Ovary (tissue), 9 donors: ENCODE measurements around the gene GRK5. TPM values are rescaled to one million over a fixed set of nuclear protein-coding genes. Genes with fewer than 3 reads are reported as not detected.
A peak's percentile ranks its signal among the peaks of the same experiment; 100 is the strongest.

ENCODE experiments used
- DNase-seq, 5 donors: peaks; one replicate each; pipeline ENCODE4 v3.0.0-alpha.2; 2019 to 2020
- H3K27ac ChIP-seq, 2 donors: fragments of 200-600 bp; one replicate each; pipeline versions ENCODE4 v1.5.1 to v1.8.0; 2019 to 2022
- H3K27me3 ChIP-seq: fragments of 200-600 bp; one replicate; pipeline ENCODE4 v1.8.0; 2022
- H3K36me3 ChIP-seq: fragments of 200-600 bp; sonication (generic); one replicate; pipeline ENCODE4 v1.5.1; 2019
- H3K4me1 ChIP-seq: one replicate; pipeline ENCODE4 v1.8.1; 2013; ENCODE audit warnings: mild to moderate bottlenecking, moderate library complexity; ENCODE audit not compliant: insufficient read depth
- H3K4me3 ChIP-seq: fragments of 200-600 bp; sonication (generic); one replicate; pipeline ENCODE4 v1.5.1; 2017
- H3K9me3 ChIP-seq, 2 donors: fragments of 200-600 bp in 1 of 2; sonication (generic) in 1 of 2; one replicate each; pipeline versions ENCODE4 v1.5.1 to v1.8.1; 2013 to 2019; ENCODE audit warnings: mild to moderate bottlenecking in 1 of 2, moderate library complexity in 1 of 2
- EP300 ChIP-seq: sonication (generic); formaldehyde crosslinking; IDR thresholded peaks from one replicate; pipeline ENCODE4 v1.6.1; 2017; ENCODE audit warnings: antibody characterized with exemption
- POLR2A ChIP-seq: fragments of 450-650 bp; IDR thresholded peaks from one replicate; pipeline ENCODE4 v1.6.1; 2017; ENCODE audit warnings: antibody characterized with exemption, mild to moderate bottlenecking, moderate library complexity
- WGBS, 3 donors: extraction: QIAGEN DNeasy Blood & Tissue Kit in 1 of 3; methylation state at CpG; one replicate each; pipeline versions ENCODE4 v1.1.5 to v1.1.7; 2013 to 2017; 5-methylcytosine and 5-hydroxymethylcytosine counted together
- intact Hi-C, 4 donors: fragments of 100-400 bp; cut with DNase I; formaldehyde crosslinking; loops; one replicate each; pipeline versions ENCODE4 v1.11.0 to v1.15.1; 2022 to 2023
- polyA plus RNA-seq, 2 donors: library from polyadenylated mRNA; stranded (reverse); fragments of 200-250 nt in 1 of 2; fragments of 350-450 nt in 1 of 2; fragmentation: Illumina TruSeq in 1 of 2; extraction: RNeasy Lipid Tissue Mini Kit (QIAGEN cat#74804) in 1 of 2; gene quantifications; one replicate each; pipeline ENCODE4 v1.2.3, GENCODE V29; 2013 to 2014
- total RNA-seq, 7 donors: library from RNA; depleted of rRNA in 2 of 7; stranded (reverse); fragments of >200 nt in 2 of 7; fragmentation: NEBNext Ultra II Directional in 3 of 7; extraction: Animal tissue kit (Norgen Biotek cat#: 25700) in 3 of 7; gene quantifications; one replicate each; pipeline versions ENCODE4 v1.1.0 to v1.2.4, GENCODE V29; 2016 to 2023
- TF ChIP-seq, protein P1 (sequence below), 3 donors: fragments of 450-650 bp in 2 of 3; fragments of 200-600 bp in 1 of 3; IDR thresholded peaks; one replicate each; pipeline versions ENCODE4 v1.5.1 to v1.8.0; 2016 to 2022; ENCODE audit warnings: antibody characterized with exemption in 3 of 3, mild to moderate bottlenecking in 1 of 3
- donor health status: DM: no; HTN: no; CAD: no; lungs with moderate emphysema.
- donor health status: DM: no; HTN: no; CAD: no.
- donor health status: Bipolar disorder and iron deficiency.
- donor health status: DM: yes; HTN: yes; CAD: no.
- donor health status: DM: no; HTN: no; CAD: no.
- donor health status: DM: yes; HTN: yes; CAD: no.

GRK5 gene
- total and polyA plus RNA-seq, 9 donors, result 10.0 to 115 (median 38.2) TPM

DNA sequence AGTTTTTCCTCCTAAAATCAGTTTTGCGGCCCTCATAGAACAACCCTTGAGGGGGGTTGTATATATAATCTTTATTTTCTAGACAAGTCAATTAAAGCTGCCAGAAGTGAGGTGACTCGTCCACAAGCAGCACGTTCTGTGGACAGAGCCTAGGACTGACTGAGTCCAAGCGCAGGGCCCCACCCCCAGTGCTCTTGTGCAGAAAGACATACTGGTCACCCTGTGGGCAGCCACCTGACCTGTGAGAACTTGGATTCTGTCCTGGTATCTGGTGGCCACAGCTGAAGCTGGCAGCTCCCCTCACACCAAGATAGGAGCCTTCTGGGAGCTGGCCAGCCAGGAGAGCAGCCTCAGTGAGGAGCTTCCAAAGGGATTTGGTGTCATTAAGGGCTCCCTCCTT, 89.3 kb downstream of the GRK5 start:
- Histone ChIP-seq H3K4me1 (peaks cover 4% of the 10 kb centered on the region), H3K4me3 (no peak overlapping the region), H3K27me3 (no peaks in the 10 kb centered on the region), H3K9me3 (no peaks in the 10 kb centered on the region), H3K36me3 (no peaks in the 10 kb centered on the region), H3K27ac (no peak overlapping the region)
- 87 to 94% (median 88%) methylated on average over 4 of the region's 4 CpGs for WGBS, 3 donors
- intact Hi-C loops, result no loop called here
- no peak for TF ChIP-seq POLR2A
- TF ChIP-seq, protein P1, sequence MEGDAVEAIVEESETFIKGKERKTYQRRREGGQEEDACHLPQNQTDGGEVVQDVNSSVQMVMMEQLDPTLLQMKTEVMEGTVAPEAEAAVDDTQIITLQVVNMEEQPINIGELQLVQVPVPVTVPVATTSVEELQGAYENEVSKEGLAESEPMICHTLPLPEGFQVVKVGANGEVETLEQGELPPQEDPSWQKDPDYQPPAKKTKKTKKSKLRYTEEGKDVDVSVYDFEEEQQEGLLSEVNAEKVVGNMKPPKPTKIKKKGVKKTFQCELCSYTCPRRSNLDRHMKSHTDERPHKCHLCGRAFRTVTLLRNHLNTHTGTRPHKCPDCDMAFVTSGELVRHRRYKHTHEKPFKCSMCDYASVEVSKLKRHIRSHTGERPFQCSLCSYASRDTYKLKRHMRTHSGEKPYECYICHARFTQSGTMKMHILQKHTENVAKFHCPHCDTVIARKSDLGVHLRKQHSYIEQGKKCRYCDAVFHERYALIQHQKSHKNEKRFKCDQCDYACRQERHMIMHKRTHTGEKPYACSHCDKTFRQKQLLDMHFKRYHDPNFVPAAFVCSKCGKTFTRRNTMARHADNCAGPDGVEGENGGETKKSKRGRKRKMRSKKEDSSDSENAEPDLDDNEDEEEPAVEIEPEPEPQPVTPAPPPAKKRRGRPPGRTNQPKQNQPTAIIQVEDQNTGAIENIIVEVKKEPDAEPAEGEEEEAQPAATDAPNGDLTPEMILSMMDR (IDR thresholded peaks at IDR 0.05), result no peak
- no peak for TF ChIP-seq EP300
- DNase-seq, result no peak

DNA sequence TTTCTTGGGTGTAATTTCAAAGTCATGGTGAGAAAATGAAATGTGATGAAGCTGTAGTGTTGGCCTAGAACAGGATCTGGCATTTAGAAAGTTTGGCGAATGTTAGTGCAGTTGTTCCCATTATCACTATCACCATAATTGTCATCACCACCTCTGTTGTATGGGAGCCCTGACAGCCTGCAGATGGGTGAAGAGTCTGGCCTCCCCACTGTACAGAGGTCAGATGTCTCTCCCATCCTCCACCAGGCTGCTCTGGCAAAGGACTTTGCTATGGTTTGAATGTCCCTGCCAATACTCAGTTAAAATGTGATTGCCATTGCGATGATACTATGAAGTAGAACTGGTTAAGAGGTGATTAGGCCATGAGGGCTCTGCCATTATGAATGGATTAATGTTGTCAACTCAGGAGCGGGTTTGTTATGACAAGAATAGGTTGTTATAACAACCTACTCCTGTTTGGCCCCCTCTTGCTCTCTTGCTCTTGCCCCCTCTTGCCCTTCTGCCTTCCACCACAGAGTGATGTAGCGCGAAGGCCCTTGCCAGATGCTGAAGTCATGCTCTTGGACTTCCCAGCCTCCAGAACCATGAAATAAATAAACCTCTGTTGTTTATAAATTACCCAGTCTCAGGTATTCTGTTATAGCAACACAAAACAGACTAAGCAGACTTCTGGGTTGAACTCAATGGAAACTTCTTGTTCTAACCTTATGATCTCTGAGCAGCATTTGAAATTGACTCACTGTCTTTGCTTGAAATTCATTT, 90.0 kb downstream of the GRK5 start:
- TF ChIP-seq EP300 (no peak), POLR2A (no peak)
- TF ChIP-seq, protein P1 (IDR thresholded peaks at IDR 0.05), result no peak
- 95 to 98% (median 96%) methylated on average over 5 of the region's 5 CpGs for WGBS, 3 donors
- Histone ChIP-seq H3K27me3 (no peaks in the 10 kb centered on the region), H3K9me3 (no peaks in the 10 kb centered on the region), H3K4me1 (peaks cover 4% of the 10 kb centered on the region), H3K27ac (no peak overlapping the region), H3K36me3 (no peaks in the 10 kb centered on the region), H3K4me3 (no peak overlapping the region)
- DNase-seq, result no peak
- intact Hi-C loops, result no loop called here

DNA sequence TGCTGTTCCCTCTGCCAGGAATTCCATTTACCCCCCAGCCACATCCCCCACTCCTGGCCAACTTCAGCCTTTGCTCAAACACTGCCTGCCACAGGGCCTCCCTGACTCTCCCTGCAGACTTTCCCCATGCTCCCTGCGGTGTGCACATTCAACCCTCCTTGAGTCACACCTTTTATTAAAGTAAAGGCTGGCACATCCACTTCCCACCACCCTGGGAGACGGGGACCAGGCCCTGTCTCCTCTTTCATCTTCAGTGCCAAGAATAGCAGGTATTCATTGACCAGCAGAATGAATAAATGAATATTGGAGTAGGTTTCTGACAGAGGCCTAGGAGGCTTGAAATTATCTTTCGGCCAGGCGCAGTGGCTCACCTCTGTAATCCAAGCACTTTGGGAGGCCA, 91.4 kb downstream of the GRK5 start:
- Histone ChIP-seq H3K27me3 (no peaks in the 10 kb centered on the region), H3K4me3 (no peak overlapping the region), H3K27ac (no peak overlapping the region), H3K9me3 (no peaks in the 10 kb centered on the region), H3K4me1 (peaks cover 6% of the 10 kb centered on the region), H3K36me3 (no peaks in the 10 kb centered on the region)
- DNase-seq, result no peak
- 80 to 87% (median 85%) methylated on average over 4 of the region's 4 CpGs for WGBS, 3 donors
- no peak for TF ChIP-seq EP300
- TF ChIP-seq, protein P1 (IDR thresholded peaks at IDR 0.05), result no peak
- no peak for TF ChIP-seq POLR2A
- intact Hi-C loops, result no loop called here

DNA sequence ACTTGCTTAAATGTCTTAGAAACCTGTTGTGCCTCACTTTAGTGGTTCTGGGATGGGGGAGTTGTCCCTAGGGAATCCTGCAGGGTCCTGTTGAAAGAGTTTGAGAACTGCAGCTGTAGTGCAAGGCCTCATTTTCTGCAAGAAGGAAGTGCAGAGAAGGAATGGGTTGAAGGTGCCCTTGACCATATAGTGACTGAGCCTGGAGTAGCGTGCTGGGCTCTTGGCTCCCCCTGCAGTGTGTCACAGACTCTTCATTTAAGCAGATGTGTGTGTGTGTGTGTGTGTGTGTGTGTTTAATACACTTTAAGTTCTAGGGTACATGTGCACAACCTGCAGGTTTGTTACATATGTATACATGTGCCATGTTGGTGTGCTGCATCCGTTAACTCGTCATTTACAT, 92.2 kb downstream of the GRK5 start:
- 67 to 71% (median 70%) methylated on average over 3 of the region's 3 CpGs for WGBS, 3 donors
- TF ChIP-seq POLR2A (no peak), EP300 (no peak)
- TF ChIP-seq, protein P1 (IDR thresholded peaks at IDR 0.05), result peak in 1 of 3 donors; percentile 5
- no peak overlapping the region for H3K27ac ChIP-seq
- H3K4me1 ChIP-seq, result peaks cover 4% of the 10 kb centered on the region
- no peak for DNase-seq
- H3K9me3 ChIP-seq, result no peaks in the 10 kb centered on the region
- intact Hi-C loops, result no loop called here
- no peaks in the 10 kb centered on the region for H3K36me3 ChIP-seq
- H3K27me3 ChIP-seq, result no peaks in the 10 kb centered on the region
- H3K4me3 ChIP-seq, result no peak overlapping the region
